Activated CD4-positive, CD25-positive, alpha-beta regulatory T cell treated with anti-CD3 and anti-CD28 coated beads, Interleukin-2, amount 50 U/mL, for 16 hours (primary cell): Measurements from ENCODE around the gene STON2.

ENCODE experiments used
- DNase-seq: peaks from one replicate; pipeline ENCODE4 v3.0.0-alpha.2; 2020; ENCODE audit warnings: low read depth, low spot score

STON2 gene

GRCh38 chr14:81302638-81303037 lies 97.5 kb downstream of the STON2 start:
- DNase-seq = no peak

GRCh38 chr14:81301813-81302212 lies 98.3 kb downstream of the STON2 start:
- DNase-seq = no peak

GRCh38 chr14:81301371-81301770 lies 98.8 kb downstream of the STON2 start:
- DNase-seq = no peak

GRCh38 chr14:81298911-81299310 lies 101.2 kb downstream of the STON2 start:
- DNase-seq = no peak

GRCh38 chr14:81298122-81298521 lies 102.0 kb downstream of the STON2 start:
- no peak for DNase-seq

- no peak for DNase-seq
Observed at GRCh38 chr14:81295958-81296923, 103.9 kb downstream of the STON2 start.

GRCh38 chr14:81289516-81289915 lies 110.6 kb downstream of the STON2 start:
- DNase-seq = no peak

- DNase-seq = no peak
Observed at GRCh38 chr14:81286574-81287370, 113.4 kb downstream of the STON2 start.

- DNase-seq = no peak
Observed at GRCh38 chr14:81285245-81285644, 114.9 kb downstream of the STON2 start.

- no peak for DNase-seq
Observed at GRCh38 chr14:81281332-81281731, 118.8 kb downstream of the STON2 start.

GRCh38 chr14:81280136-81280791 lies 119.9 kb downstream of the STON2 start:
- DNase-seq = no peak

- DNase-seq = no peak
Observed at GRCh38 chr14:81277096-81277495, 123.0 kb downstream of the STON2 start.

GRCh38 chr14:81276073-81277069 lies 123.8 kb downstream of the STON2 start:
- no peak for DNase-seq

GRCh38 chr14:81275305-81276072 lies 124.6 kb downstream of the STON2 start:
- DNase-seq = no peak

GRCh38 chr14:81273961-81274575 lies 126.1 kb downstream of the STON2 start:
- DNase-seq = no peak

- DNase-seq = no peak
Observed at GRCh38 chr14:81273521-81273920, 126.6 kb downstream of the STON2 start.

GRCh38 chr14:81272317-81272716 lies 127.8 kb downstream of the STON2 start:
- no peak for DNase-seq

- no peak for DNase-seq
Observed at GRCh38 chr14:81269979-81270375, 130.1 kb downstream of the STON2 start.

GRCh38 chr14:81269100-81269978 lies 130.8 kb downstream of the STON2 start:
- DNase-seq = no peak
